C1 segment of cervical spinal cord (tissue), 14 donors: ENCODE results near the gene CALR3.
"Not testable (repeated sequence)": the region's sequence is repeated elsewhere in the genome, so short reads cannot be mapped to it uniquely, and the experiment has no call there.

Source experiments
- DNase-seq, 14 donors: peaks; one replicate each; lab custom pipeline; 2025; lab: John Stamatoyannopoulos, UW

Gene CALR3

GRCh38 chr19:16524991-16525734 lies 29.2 kb upstream of the CALR3 start:
- DNase-seq, result no peak

- DNase-seq, result no peak
Measured at GRCh38 chr19:16522559-16523377, 26.8 kb upstream of the CALR3 start.

- DNase-seq, result no peak
Measured at GRCh38 chr19:16521715-16522289, 25.8 kb upstream of the CALR3 start.

GRCh38 chr19:16520986-16521624 lies 25.1 kb upstream of the CALR3 start:
- no peak for DNase-seq

GRCh38 chr19:16520074-16520973 lies 24.4 kb upstream of the CALR3 start:
- DNase-seq, result no peak

- DNase-seq, result no peak
Measured at GRCh38 chr19:16519230-16519687, 23.3 kb upstream of the CALR3 start.

- peak in 1 of 14 donors; percentile 0 for DNase-seq
Measured at GRCh38 chr19:16518483-16519229, 22.7 kb upstream of the CALR3 start.

GRCh38 chr19:16518061-16518460 lies 22.1 kb upstream of the CALR3 start:
- no peak for DNase-seq

- no peak for DNase-seq
Measured at GRCh38 chr19:16516923-16517610, 21.1 kb upstream of the CALR3 start.

GRCh38 chr19:16516381-16516780 lies 20.4 kb upstream of the CALR3 start:
- no peak for DNase-seq

GRCh38 chr19:16514383-16515019 lies 18.5 kb upstream of the CALR3 start:
- DNase-seq, result no peak

GRCh38 chr19:16512611-16513010 lies 16.6 kb upstream of the CALR3 start:
- not testable (repeated sequence) for DNase-seq

GRCh38 chr19:16509141-16510061 lies 13.4 kb upstream of the CALR3 start:
- peak in 13 of 14 donors; percentile 6 to 67 (median 47) for DNase-seq

GRCh38 chr19:16508546-16508945 lies 12.6 kb upstream of the CALR3 start:
- DNase-seq, result no peak

GRCh38 chr19:16506961-16507360 lies 11.0 kb upstream of the CALR3 start:
- DNase-seq, result no peak

GRCh38 chr19:16506161-16506560 lies 10.2 kb upstream of the CALR3 start:
- not testable (repeated sequence) for DNase-seq

GRCh38 chr19:16504271-16504670 lies 8.3 kb upstream of the CALR3 start:
- DNase-seq, result no peak

- DNase-seq, result no peak
Measured at GRCh38 chr19:16497837-16498236, 1.9 kb upstream of the CALR3 start.
